SK-N-SH (cell line): ENCODE measurements around the gene SLC4A2.

Experiments
- EZH2phosphoT487 ChIP-seq: fragments of 200-600 bp; sonication (generic); IDR thresholded peaks from 2 replicates; pipeline ENCODE4 v1.6.1; 2017; ENCODE audit warnings: low read depth, mixed run types, mild to moderate bottlenecking, antibody characterized with exemption, moderate library complexity, borderline replicate concordance
- FOXM1 ChIP-seq: IDR thresholded peaks from 2 replicates; pipeline ENCODE4 v1.4.0; 2012; ENCODE audit warnings: low read depth, mild to moderate bottlenecking
- POLR2AphosphoS5 ChIP-seq: IDR thresholded peaks from 2 replicates; pipeline ENCODE4 v1.6.1; 2012; ENCODE audit warnings: low read depth, low read length
- RCOR1 ChIP-seq: fragments of 150-350 bp; IDR thresholded peaks from 2 replicates; pipeline ENCODE4 v1.6.1; 2017; ENCODE audit warnings: antibody characterized with exemption, low read length
- RXRA ChIP-seq: IDR thresholded peaks from 2 replicates; pipeline ENCODE4 v1.4.0; 2012; ENCODE audit warnings: low read depth, mild to moderate bottlenecking, borderline replicate concordance
- SIN3A ChIP-seq: IDR thresholded peaks from 2 replicates; pipeline ENCODE4 v1.6.1; 2012; ENCODE audit warnings: low read depth, mild to moderate bottlenecking, low read length, moderate library complexity, borderline replicate concordance
- SMC3 ChIP-seq: IDR thresholded peaks from 2 replicates; pipeline ENCODE4 v1.6.1; 2012; ENCODE audit warnings: low read depth, low read length, improper control_type of control experiment
- TF ChIP-seq, protein P1 (sequence below): fragments of 200-600 bp; sonication (generic); IDR thresholded peaks from 2 replicates; pipeline ENCODE4 v1.6.1; 2017; ENCODE audit warnings: antibody characterized with exemption, mild to moderate bottlenecking, moderate library complexity
- TF ChIP-seq, protein P2 (sequence below): fragments of 150-350 bp; IDR thresholded peaks from 2 replicates; pipeline ENCODE4 v1.6.1; 2017; ENCODE audit warnings: antibody characterized with exemption, low read length, low read depth, borderline replicate concordance

DNA sequence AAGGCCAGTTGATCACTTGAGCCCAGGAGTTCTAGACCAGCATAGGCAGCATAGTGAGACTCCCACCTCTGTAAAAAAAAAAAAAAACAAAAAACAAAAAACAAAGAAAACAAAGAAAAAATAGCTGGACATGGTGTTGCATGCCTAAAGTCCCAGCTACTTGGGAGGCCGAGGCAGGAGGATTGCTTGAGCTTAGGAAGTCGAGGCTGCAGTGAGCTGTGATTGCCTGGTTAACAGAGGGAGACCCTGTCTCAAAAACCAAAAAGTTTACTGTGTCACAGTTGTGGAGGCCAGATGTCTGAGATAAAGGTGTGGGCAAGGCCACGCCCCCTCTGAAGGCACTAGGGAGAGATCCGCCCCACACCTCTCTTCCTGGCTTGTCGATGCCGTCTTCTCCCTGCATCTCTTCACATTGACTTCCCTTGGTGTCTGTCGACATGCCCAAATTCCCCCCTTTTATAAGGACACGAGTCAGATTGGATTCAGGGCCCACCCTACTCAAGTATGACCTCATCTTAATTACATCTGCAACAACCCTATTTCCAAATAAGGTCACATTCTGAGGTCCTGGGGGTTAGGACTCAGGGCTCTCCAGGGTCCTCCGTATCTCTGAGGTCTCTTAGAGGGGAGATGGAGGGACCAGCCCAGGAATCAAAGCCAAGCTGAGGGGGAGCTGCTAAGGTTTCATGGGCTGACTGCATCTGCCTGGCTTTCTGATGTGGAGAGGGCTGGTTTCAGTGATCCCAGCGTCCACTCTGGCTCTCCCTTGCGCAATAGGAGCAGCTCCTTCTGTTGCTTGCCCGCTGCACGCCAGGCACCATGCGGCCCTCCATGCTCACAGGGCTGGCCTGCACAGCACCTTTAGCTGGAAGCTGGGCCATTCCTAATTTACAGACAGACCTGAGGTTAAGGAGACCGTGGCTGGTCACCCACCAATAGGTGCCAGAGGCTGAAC lies 50.0 kb downstream of the SLC4A2 start:
- TF ChIP-seq SMC3 (no peak), RCOR1 (no peak), FOXM1 (no peak), POLR2AphosphoS5 (no peak), RXRA (no peak), SIN3A (no peak), EZH2phosphoT487 (no peak)
- TF ChIP-seq, protein P1, sequence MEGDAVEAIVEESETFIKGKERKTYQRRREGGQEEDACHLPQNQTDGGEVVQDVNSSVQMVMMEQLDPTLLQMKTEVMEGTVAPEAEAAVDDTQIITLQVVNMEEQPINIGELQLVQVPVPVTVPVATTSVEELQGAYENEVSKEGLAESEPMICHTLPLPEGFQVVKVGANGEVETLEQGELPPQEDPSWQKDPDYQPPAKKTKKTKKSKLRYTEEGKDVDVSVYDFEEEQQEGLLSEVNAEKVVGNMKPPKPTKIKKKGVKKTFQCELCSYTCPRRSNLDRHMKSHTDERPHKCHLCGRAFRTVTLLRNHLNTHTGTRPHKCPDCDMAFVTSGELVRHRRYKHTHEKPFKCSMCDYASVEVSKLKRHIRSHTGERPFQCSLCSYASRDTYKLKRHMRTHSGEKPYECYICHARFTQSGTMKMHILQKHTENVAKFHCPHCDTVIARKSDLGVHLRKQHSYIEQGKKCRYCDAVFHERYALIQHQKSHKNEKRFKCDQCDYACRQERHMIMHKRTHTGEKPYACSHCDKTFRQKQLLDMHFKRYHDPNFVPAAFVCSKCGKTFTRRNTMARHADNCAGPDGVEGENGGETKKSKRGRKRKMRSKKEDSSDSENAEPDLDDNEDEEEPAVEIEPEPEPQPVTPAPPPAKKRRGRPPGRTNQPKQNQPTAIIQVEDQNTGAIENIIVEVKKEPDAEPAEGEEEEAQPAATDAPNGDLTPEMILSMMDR: no peak
- TF ChIP-seq, protein P2, sequence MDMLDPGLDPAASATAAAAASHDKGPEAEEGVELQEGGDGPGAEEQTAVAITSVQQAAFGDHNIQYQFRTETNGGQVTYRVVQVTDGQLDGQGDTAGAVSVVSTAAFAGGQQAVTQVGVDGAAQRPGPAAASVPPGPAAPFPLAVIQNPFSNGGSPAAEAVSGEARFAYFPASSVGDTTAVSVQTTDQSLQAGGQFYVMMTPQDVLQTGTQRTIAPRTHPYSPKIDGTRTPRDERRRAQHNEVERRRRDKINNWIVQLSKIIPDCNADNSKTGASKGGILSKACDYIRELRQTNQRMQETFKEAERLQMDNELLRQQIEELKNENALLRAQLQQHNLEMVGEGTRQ: no peak
